Fibroblast of mammary gland (primary cell): Measurements from ENCODE around the gene UNC5B.

Experiments used
- DNase-seq: peaks from one replicate; pipeline ENCODE4 v3.0.0-alpha.2; 2010; ENCODE audit warnings: low read depth
- H3K4me3 ChIP-seq: 2 replicates; pipeline ENCODE4 v1.5.1; 2011; ENCODE audit warnings: low read depth, mild to moderate bottlenecking, low read length, moderate library complexity; ENCODE audit not compliant: control insufficient read depth
- CTCF ChIP-seq: conservative IDR thresholded peaks from 2 replicates; pipeline ENCODE4 v1.5.1; 2011; ENCODE audit warnings: low read depth, low read length, inconsistent platforms; ENCODE audit not compliant: control insufficient read depth, insufficient read depth

The UNC5B gene

GRCh38 chr10:71212318-71213126 is at the start of gene UNC5B:
TSS of gene UNC5B (plus strand) at chr10:71212570. CDS start at chr10:71212986, 416 bp downstream.
- no peak for TF ChIP-seq CTCF
- peak; percentile 77 for DNase-seq
- H3K4me3 ChIP-seq = peak within 1 kb of the TSS; percentile 73

GRCh38 chr10:71173466-71173865 is 38.9 kb upstream of the UNC5B start:
- no peak overlapping the region for H3K4me3 ChIP-seq
- no peak for DNase-seq
- no peak for TF ChIP-seq CTCF

- no peak overlapping the region for H3K4me3 ChIP-seq
- no peak for TF ChIP-seq CTCF
- DNase-seq = no peak
Observed at GRCh38 chr10:71176661-71177060, 35.7 kb upstream of the UNC5B start.

GRCh38 chr10:71177651-71178199 is 34.6 kb upstream of the UNC5B start:
- no peak overlapping the region for H3K4me3 ChIP-seq
- no peak for TF ChIP-seq CTCF
- no peak for DNase-seq

GRCh38 chr10:71178880-71179279 is 33.5 kb upstream of the UNC5B start:
- no peak for DNase-seq
- TF ChIP-seq CTCF = no peak
- H3K4me3 ChIP-seq = no peak overlapping the region

GRCh38 chr10:71179382-71179781 is 33.0 kb upstream of the UNC5B start:
- no peak for TF ChIP-seq CTCF
- DNase-seq = no peak
- no peak overlapping the region for H3K4me3 ChIP-seq

GRCh38 chr10:71184421-71184820 is 27.9 kb upstream of the UNC5B start:
- no peak for TF ChIP-seq CTCF
- DNase-seq = no peak
- no peak overlapping the region for H3K4me3 ChIP-seq
